Measurements from ENCODE around the gene PIN4.

DNA sequence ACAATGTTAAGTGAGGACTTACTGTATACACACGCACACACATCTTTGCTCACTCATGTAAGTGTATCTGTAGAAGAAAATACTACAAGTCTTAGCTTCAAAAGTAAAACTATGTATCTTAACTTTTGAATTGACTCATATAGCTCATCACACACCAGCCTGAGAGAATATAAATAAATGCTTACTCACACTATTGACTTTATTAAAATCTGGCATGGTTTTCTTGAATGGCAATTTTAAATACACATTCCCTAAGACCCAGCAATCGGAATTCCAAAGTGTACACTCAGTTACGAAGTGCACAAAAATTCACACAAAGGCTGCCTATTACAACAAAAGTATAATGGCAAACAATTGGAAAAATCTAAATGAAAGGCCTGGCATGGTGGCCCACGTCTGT lies 55.3 kb downstream of the PIN4 start:
- TF ChIP-seq CTCF (IDR thresholded peaks at IDR 0.05) (no peak), TCF7L2 (IDR thresholded peaks at IDR 0.05; ENCODE audit: low read depth, low read length) (no peak), POLR2AphosphoS5 (IDR thresholded peaks at IDR 0.05; ENCODE audit: low read depth, low read length) (no peak)
- TF ChIP-seq, protein P1, sequence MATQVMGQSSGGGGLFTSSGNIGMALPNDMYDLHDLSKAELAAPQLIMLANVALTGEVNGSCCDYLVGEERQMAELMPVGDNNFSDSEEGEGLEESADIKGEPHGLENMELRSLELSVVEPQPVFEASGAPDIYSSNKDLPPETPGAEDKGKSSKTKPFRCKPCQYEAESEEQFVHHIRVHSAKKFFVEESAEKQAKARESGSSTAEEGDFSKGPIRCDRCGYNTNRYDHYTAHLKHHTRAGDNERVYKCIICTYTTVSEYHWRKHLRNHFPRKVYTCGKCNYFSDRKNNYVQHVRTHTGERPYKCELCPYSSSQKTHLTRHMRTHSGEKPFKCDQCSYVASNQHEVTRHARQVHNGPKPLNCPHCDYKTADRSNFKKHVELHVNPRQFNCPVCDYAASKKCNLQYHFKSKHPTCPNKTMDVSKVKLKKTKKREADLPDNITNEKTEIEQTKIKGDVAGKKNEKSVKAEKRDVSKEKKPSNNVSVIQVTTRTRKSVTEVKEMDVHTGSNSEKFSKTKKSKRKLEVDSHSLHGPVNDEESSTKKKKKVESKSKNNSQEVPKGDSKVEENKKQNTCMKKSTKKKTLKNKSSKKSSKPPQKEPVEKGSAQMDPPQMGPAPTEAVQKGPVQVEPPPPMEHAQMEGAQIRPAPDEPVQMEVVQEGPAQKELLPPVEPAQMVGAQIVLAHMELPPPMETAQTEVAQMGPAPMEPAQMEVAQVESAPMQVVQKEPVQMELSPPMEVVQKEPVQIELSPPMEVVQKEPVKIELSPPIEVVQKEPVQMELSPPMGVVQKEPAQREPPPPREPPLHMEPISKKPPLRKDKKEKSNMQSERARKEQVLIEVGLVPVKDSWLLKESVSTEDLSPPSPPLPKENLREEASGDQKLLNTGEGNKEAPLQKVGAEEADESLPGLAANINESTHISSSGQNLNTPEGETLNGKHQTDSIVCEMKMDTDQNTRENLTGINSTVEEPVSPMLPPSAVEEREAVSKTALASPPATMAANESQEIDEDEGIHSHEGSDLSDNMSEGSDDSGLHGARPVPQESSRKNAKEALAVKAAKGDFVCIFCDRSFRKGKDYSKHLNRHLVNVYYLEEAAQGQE (IDR thresholded peaks at IDR 0.05; ENCODE audit: insufficient read depth in 1 of 2, low read depth in 2 of 2, low read length in 1 of 2) = no peak
